HL-60/S4 (cell line): ENCODE data around the gene STAMBPL1.

Experiments used
- in situ Hi-C: fragments of 300-500 bp; cut with MboI; formaldehyde crosslinking; loops from 2 replicates; pipeline ENCODE4 v1.14.3; 2022; ENCODE audit warnings: low sequenced_read_pairs

Gene STAMBPL1

GRCh38 chr10:88918191-88918905 is 38.3 kb downstream of the STAMBPL1 start:
- in situ Hi-C loops: no loop called here

GRCh38 chr10:88919041-88919440 is 39.0 kb downstream of the STAMBPL1 start:
- in situ Hi-C loops: no loop called here

- in situ Hi-C loops: no loop called here
Measured at GRCh38 chr10:88920198-88920597, 40.2 kb downstream of the STAMBPL1 start.

GRCh38 chr10:88920986-88921593 is 41.0 kb downstream of the STAMBPL1 start:
- in situ Hi-C loops: no loop called here

GRCh38 chr10:88922041-88922440 is 42.0 kb downstream of the STAMBPL1 start:
- in situ Hi-C loops: no loop called here

GRCh38 chr10:88923520-88923919 is 43.5 kb downstream of the STAMBPL1 start:
- in situ Hi-C loops: no loop called here

GRCh38 chr10:88926566-88927415 is 46.7 kb downstream of the STAMBPL1 start:
- in situ Hi-C loops: loop anchor here (25.0 kb wide), 1 partner anchor 286 kb away; the partner anchor contains the start of gene CH25H

- in situ Hi-C loops: loop anchor here (25.0 kb wide), 1 partner anchor 285 kb away; the partner anchor contains the start of gene CH25H
Measured at GRCh38 chr10:88927416-88927690, 47.3 kb downstream of the STAMBPL1 start.

- in situ Hi-C loops: loop anchor here (25.0 kb wide), 1 partner anchor 284 kb away; the partner anchor contains the start of gene CH25H
Measured at GRCh38 chr10:88928254-88928653, 48.2 kb downstream of the STAMBPL1 start.

- in situ Hi-C loops: loop anchor here (10.0 to 25.0 kb wide), 2 partner anchors 97 to 281 kb away; partner anchors contain the start of gene CH25H
Measured at GRCh38 chr10:88931548-88931947, 51.5 kb downstream of the STAMBPL1 start.

- in situ Hi-C loops: loop anchor here (10.0 to 25.0 kb wide), 2 partner anchors 97 to 280 kb away; partner anchors contain the start of gene CH25H
Measured at GRCh38 chr10:88932029-88932428, 52.0 kb downstream of the STAMBPL1 start.

GRCh38 chr10:88932539-88933256 is 52.7 kb downstream of the STAMBPL1 start:
- in situ Hi-C loops: loop anchor here (10.0 to 25.0 kb wide), 2 partner anchors 98 to 280 kb away; partner anchors contain the start of gene CH25H

GRCh38 chr10:88933564-88933963 is 53.5 kb downstream of the STAMBPL1 start:
- in situ Hi-C loops: loop anchor here (10.0 to 25.0 kb wide), 2 partner anchors 99 to 279 kb away; partner anchors contain the start of gene CH25H

- in situ Hi-C loops: loop anchor here (10.0 to 25.0 kb wide), 2 partner anchors 100 to 277 kb away; partner anchors contain the start of gene CH25H
Measured at GRCh38 chr10:88934900-88935672, 55.0 kb downstream of the STAMBPL1 start.

- in situ Hi-C loops: loop anchor here (10.0 to 25.0 kb wide), 2 partner anchors 102 to 276 kb away; partner anchors contain the start of gene CH25H
Measured at GRCh38 chr10:88936656-88937055, 56.6 kb downstream of the STAMBPL1 start.

GRCh38 chr10:88938039-88938438 is 58.0 kb downstream of the STAMBPL1 start:
- in situ Hi-C loops: loop anchor here (10.0 to 25.0 kb wide), 2 partner anchors 103 to 274 kb away; partner anchors contain the start of gene CH25H

- in situ Hi-C loops: loop anchor here (10.0 to 25.0 kb wide), 2 partner anchors 104 to 273 kb away; partner anchors contain the start of gene CH25H
Measured at GRCh38 chr10:88938938-88939337, 58.9 kb downstream of the STAMBPL1 start.

GRCh38 chr10:88941026-88941425 is 61.0 kb downstream of the STAMBPL1 start:
- in situ Hi-C loops: loop anchor here (25.0 kb wide), 1 partner anchor 271 kb away; the partner anchor contains the start of gene CH25H

- in situ Hi-C loops: loop anchor here (25.0 kb wide), 1 partner anchor 269 kb away; the partner anchor contains the start of gene CH25H
Measured at GRCh38 chr10:88943778-88944177, 63.7 kb downstream of the STAMBPL1 start.
